Measurements from ENCODE around the gene C1QL2. TPM values are rescaled to one million over a fixed set of nuclear protein-coding genes. Genes with fewer than 3 reads are reported as not detected.

Gene C1QL2
- total RNA-seq, 1 donor from 2014 or later, result not detected

DNA sequence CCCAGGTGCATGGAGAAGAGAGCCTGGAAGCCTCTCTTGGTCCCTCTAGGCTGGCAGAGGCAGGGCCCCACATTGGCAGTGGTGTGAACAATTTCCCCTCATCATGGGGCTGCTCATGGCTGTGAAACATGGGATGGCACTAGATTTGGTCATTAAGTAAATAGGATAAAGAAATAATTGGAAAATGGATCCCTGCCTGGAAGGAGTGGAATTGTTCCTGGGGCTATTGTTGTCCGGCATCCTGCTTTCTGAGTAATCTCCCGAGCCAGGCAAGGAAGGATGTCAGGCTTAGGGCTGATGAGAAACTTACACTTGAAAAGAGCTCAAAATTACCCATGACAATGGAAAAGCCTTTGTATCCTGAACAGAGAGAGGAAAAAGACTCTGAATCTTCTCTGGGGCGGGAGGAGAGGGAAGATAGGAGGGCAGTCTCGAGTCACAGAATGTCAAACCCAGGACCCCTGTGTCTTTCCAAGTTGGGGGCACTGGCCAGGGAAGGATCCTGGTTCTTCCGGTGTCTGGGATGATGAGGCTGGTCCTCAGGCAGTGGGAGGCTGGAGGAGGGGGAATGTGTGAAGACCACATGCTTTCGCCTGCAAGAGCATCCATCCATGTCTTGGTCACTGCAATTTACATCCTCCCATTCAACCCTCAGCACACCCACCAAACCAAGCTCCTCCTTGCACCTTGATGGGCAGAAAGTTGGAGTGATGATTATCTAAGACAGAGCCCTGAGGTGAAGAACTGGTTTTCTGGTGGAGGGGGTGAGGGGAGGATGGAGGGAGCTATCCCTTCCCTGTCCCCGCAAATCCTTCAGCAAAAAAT is 38.0 kb upstream of the C1QL2 start:
- Mint-ChIP-seq H3K9me3 (ENCODE audit: unreplicated experiment) (no peaks in the 10 kb centered on the region), H3K27me3 (ENCODE audit: unreplicated experiment) (peaks cover 19% of the 10 kb centered on the region), H3K36me3 (ENCODE audit: unreplicated experiment) (no peaks in the 10 kb centered on the region), H3K4me3 (ENCODE audit: unreplicated experiment) (no peak overlapping the region), H3K4me1 (ENCODE audit: unreplicated experiment) (peaks cover 7% of the 10 kb centered on the region), H3K27ac (ENCODE audit: unreplicated experiment) (no peak overlapping the region)
- TF ChIP-seq, protein P1, sequence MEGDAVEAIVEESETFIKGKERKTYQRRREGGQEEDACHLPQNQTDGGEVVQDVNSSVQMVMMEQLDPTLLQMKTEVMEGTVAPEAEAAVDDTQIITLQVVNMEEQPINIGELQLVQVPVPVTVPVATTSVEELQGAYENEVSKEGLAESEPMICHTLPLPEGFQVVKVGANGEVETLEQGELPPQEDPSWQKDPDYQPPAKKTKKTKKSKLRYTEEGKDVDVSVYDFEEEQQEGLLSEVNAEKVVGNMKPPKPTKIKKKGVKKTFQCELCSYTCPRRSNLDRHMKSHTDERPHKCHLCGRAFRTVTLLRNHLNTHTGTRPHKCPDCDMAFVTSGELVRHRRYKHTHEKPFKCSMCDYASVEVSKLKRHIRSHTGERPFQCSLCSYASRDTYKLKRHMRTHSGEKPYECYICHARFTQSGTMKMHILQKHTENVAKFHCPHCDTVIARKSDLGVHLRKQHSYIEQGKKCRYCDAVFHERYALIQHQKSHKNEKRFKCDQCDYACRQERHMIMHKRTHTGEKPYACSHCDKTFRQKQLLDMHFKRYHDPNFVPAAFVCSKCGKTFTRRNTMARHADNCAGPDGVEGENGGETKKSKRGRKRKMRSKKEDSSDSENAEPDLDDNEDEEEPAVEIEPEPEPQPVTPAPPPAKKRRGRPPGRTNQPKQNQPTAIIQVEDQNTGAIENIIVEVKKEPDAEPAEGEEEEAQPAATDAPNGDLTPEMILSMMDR (IDR thresholded peaks at IDR 0.05), result no peak
- no peak for DNase-seq (ENCODE audit: extremely low spot score, unreplicated experiment)

DNA sequence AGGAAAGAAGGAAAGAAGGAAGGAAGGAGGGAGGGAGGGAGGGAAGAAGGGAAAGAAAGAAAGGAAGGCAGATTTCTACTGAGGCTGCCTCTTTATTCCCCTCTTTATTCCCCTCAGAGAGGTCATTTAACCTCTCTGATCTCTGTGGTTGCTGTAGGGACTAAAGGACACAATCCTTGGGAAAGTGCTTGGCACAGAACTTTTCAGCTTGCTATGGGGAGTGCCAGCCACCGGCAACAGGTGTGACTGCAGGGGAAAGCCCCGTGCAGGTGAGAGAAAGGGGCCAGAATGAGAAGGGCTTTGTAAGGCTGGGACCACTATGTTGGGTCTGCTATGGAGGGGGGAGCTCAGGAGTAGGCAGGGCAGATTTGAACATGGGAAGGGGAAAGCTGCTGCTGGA is 37.3 kb upstream of the C1QL2 start:
- TF ChIP-seq, protein P1 (IDR thresholded peaks at IDR 0.05), result no peak
- DNase-seq (ENCODE audit: extremely low spot score, unreplicated experiment), result no peak
- H3K9me3 Mint-ChIP-seq (ENCODE audit: unreplicated experiment), result no peaks in the 10 kb centered on the region
- H3K4me3 Mint-ChIP-seq (ENCODE audit: unreplicated experiment), result no peak overlapping the region
- H3K27ac Mint-ChIP-seq (ENCODE audit: unreplicated experiment), result no peak overlapping the region
- H3K36me3 Mint-ChIP-seq (ENCODE audit: unreplicated experiment), result no peaks in the 10 kb centered on the region
- peaks cover 7% of the 10 kb centered on the region for H3K4me1 Mint-ChIP-seq (ENCODE audit: unreplicated experiment)
- peaks cover 19% of the 10 kb centered on the region for H3K27me3 Mint-ChIP-seq (ENCODE audit: unreplicated experiment)

DNA sequence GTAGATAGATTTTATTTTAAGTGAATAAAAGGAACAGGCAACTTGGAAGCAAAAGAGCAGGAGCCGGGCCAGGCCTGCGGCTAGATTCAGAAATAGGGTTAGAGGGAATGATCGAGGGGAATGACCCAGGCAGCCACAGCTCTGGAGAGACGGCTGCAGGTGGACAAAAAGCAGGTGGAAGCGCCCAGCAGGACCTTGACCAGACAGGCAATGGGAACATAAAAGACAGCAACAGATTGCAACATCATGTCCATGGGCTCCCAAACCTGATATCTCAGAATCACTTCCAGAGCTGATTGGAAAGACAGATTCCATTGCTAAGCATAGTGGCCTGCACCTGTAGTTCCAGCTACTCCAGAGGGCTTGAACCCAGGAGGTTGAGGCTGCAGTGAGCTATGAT is 36.5 kb upstream of the C1QL2 start:
- Mint-ChIP-seq H3K4me3 (ENCODE audit: unreplicated experiment) (no peak overlapping the region), H3K4me1 (ENCODE audit: unreplicated experiment) (peaks cover 7% of the 10 kb centered on the region), H3K27me3 (ENCODE audit: unreplicated experiment) (peaks cover 22% of the 10 kb centered on the region), H3K27ac (ENCODE audit: unreplicated experiment) (no peak overlapping the region), H3K36me3 (ENCODE audit: unreplicated experiment) (no peaks in the 10 kb centered on the region), H3K9me3 (ENCODE audit: unreplicated experiment) (no peaks in the 10 kb centered on the region)
- no peak for DNase-seq (ENCODE audit: extremely low spot score, unreplicated experiment)
- TF ChIP-seq, protein P1 (IDR thresholded peaks at IDR 0.05), result no peak

DNA sequence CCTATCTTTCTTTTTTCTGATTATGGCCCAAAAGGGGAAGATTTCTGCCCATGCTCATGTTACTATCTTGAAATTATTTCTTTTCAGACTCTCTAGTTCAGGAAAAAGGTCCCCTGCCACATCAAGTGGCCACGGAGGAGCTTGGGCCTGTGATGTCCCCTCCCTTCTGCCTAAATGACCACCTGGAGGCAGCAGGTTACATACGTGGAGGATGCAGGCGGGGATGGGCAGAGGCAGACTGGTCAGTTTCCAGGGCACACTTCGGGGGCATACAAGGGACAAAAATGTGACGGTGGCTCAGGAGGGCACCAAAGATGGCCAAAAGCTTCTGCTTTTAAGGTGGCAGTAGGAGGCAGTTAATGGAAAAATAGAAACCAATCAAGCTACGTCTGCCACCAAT is 34.3 kb upstream of the C1QL2 start:
- no peaks in the 10 kb centered on the region for H3K36me3 Mint-ChIP-seq (ENCODE audit: unreplicated experiment)
- no peaks in the 10 kb centered on the region for H3K9me3 Mint-ChIP-seq (ENCODE audit: unreplicated experiment)
- H3K27me3 Mint-ChIP-seq (ENCODE audit: unreplicated experiment), result peaks cover 19% of the 10 kb centered on the region

More for the DNA sequence above, 34.3 kb upstream of the C1QL2 start:
- TF ChIP-seq, protein P1 (IDR thresholded peaks at IDR 0.05), result no peak
- Mint-ChIP-seq H3K27ac (ENCODE audit: unreplicated experiment) (no peak overlapping the region), H3K4me1 (ENCODE audit: unreplicated experiment) (peaks cover 7% of the 10 kb centered on the region), H3K4me3 (ENCODE audit: unreplicated experiment) (no peak overlapping the region)
- DNase-seq (ENCODE audit: extremely low spot score, unreplicated experiment), result no peak

All from osteocyte (in vitro differentiated cells).